ENCODE results near the gene CRYZ. TPM values are rescaled to one million over a fixed set of nuclear protein-coding genes. Genes with fewer than 3 reads are reported as not detected.

CRYZ gene
- total and polyA plus RNA-seq, 2 donors (not counting 3 experiments of a cell fraction or from before 2014, with no cell fraction given) = 24.5 to 32.7 TPM

DNA sequence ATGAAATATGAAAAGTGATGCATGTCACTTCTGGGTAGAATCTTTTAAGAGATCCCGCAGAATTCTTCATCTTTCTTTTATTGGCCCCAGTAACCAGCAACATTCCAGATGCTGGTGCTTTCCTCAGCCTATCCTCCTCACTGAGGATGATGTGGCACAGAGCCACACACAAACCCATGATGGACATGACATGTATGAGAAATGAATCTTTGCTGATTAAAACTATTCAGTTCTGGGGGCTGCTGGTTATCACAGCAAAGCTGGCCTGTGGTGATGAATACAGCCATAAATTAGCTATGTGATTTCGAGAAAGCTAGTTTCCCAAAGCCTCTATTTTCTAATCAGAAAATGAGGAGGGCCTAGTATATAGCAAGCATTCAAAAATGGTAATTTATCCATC is 51.0 kb downstream of the CRYZ start:
- Histone ChIP-seq H3K4me2 (ENCODE audit: insufficient read depth, low read length) (no peak overlapping the region), H3K4me1 (ENCODE audit: control insufficient read depth, extremely low read depth, insufficient read depth, low read length) (no peaks in the 10 kb centered on the region), H3K9me3 (replicated peaks; ENCODE audit: control insufficient read depth, insufficient read depth, low read length) (no peaks in the 10 kb centered on the region), H3K36me3 (ENCODE audit: control insufficient read depth in 2 of 2, extremely low read depth in 1 of 2, insufficient read depth in 2 of 2, low read length in 2 of 2) (no peaks in the 10 kb centered on the region), H4K20me1 (replicated peaks; ENCODE audit: control insufficient read depth, extremely low read depth, insufficient read depth, low read length) (no peaks in the 10 kb centered on the region), H3K9ac (replicated peaks; ENCODE audit: extremely low read depth, insufficient read depth, low read length) (no peak overlapping the region), H3K9me1 (replicated peaks; ENCODE audit: control insufficient read depth, extremely low read depth, insufficient read depth, low read length) (no peaks in the 10 kb centered on the region), H2AFZ (ENCODE audit: low read depth, low read length) (no peak overlapping the region), H3K27me3 (ENCODE audit: control insufficient read depth in 2 of 2, insufficient read depth in 2 of 2, low read length in 2 of 2) (peaks cover 2 to 5% of the 10 kb centered on the region in 2 experiments), H3K79me2 (ENCODE audit: control insufficient read depth, insufficient read depth, low read length) (no peaks in the 10 kb centered on the region), H3K4me3 (replicated peaks in 1 of 3; ENCODE audit: insufficient read depth in 1 of 3, low read depth in 1 of 3, low read length in 3 of 3) (no peak overlapping the region), H3K27ac (ENCODE audit: insufficient read depth, low read depth, low read length) (no peak overlapping the region)
- intact Hi-C loops (cut with micrococcal nuclease) = loop anchor here (10.0 kb wide), 1 partner anchor 1007 kb away; no protein-coding TSS in a partner anchor
- no peak for FAIRE-seq
- CTCF ChIA-PET = no interaction called here
- TF ChIP-seq MAX (IDR thresholded peaks at IDR 0.05; ENCODE audit: insufficient read depth, insufficient read length) = no peak
- POLR2A ChIA-PET = no interaction called here
- dilution Hi-C loops (cut with MboI; ENCODE audit: extremely low pct_ligation_motif_present, low sequenced_read_pairs) = no loop called here
- no TSS peak for BruUV-seq (replicated peaks)
- DNase-seq (ENCODE audit: low read depth, low spot score) = no peak

GRCh38 chr1:74681449-74681848 is 51.4 kb downstream of the CRYZ start:
- ChIA-PET POLR2A (no interaction called here), CTCF (interaction anchor here (0.8 kb wide), 1 partner anchor 8 kb away, joined by 3 read pairs; no protein-coding TSS in a partner anchor)
- no peak overlapping the region for H2AFZ ChIP-seq (ENCODE audit: low read depth, low read length)
- no peaks in the 10 kb centered on the region for H3K79me2 ChIP-seq (ENCODE audit: control insufficient read depth, insufficient read depth, low read length)
- dilution Hi-C loops (cut with MboI; ENCODE audit: extremely low pct_ligation_motif_present, low sequenced_read_pairs) (no loop called here), intact Hi-C loops (cut with micrococcal nuclease) (loop anchor here (10.0 kb wide), 1 partner anchor 1007 kb away; no protein-coding TSS in a partner anchor)
- BruUV-seq (replicated peaks) = no TSS peak
- H3K4me3 ChIP-seq (replicated peaks in 1 of 3; ENCODE audit: insufficient read depth in 1 of 3, low read depth in 1 of 3, low read length in 3 of 3) = no peak overlapping the region
- no peaks in the 10 kb centered on the region for H4K20me1 ChIP-seq (replicated peaks; ENCODE audit: control insufficient read depth, extremely low read depth, insufficient read depth, low read length)
- TF ChIP-seq MYC (IDR thresholded peaks at IDR 0.05; ENCODE audit: low read depth, low read length) = no peak
- H3K9me1 ChIP-seq (replicated peaks; ENCODE audit: control insufficient read depth, extremely low read depth, insufficient read depth, low read length) = no peaks in the 10 kb centered on the region
- H3K9me3 ChIP-seq (replicated peaks; ENCODE audit: control insufficient read depth, insufficient read depth, low read length) = no peaks in the 10 kb centered on the region
- no peak overlapping the region for H3K4me2 ChIP-seq (ENCODE audit: insufficient read depth, low read length)
- FAIRE-seq = no peak
- H3K9ac ChIP-seq (replicated peaks; ENCODE audit: extremely low read depth, insufficient read depth, low read length) = no peak overlapping the region
- H3K27ac ChIP-seq (ENCODE audit: insufficient read depth, low read depth, low read length) = no peak overlapping the region
- DNase-seq (ENCODE audit: low read depth, low spot score) = no peak
- no peaks in the 10 kb centered on the region for H3K4me1 ChIP-seq (ENCODE audit: control insufficient read depth, extremely low read depth, insufficient read depth, low read length)
- H3K36me3 ChIP-seq (ENCODE audit: control insufficient read depth in 2 of 2, extremely low read depth in 1 of 2, insufficient read depth in 2 of 2, low read length in 2 of 2) = no peaks in the 10 kb centered on the region
- H3K27me3 ChIP-seq (ENCODE audit: control insufficient read depth in 2 of 2, insufficient read depth in 2 of 2, low read length in 2 of 2) = peaks cover 2 to 5% of the 10 kb centered on the region in 2 experiments

Measured in endothelial cell of umbilical vein (primary cell).